ENCODE measurements around the gene CHFR.
"Not testable (repeated sequence)": the region's sequence is repeated elsewhere in the genome, so short reads cannot be mapped to it uniquely, and the experiment has no call there.

Gene CHFR

GRCh38 chr12:132848521-132848920 is 38.9 kb downstream of the CHFR start:
- peaks cover 60% of the 10 kb centered on the region for H3K36me3 Mint-ChIP-seq (ENCODE audit: insufficient read depth)
- no peaks in the 10 kb centered on the region for H3K9me3 Mint-ChIP-seq
- H3K27ac Mint-ChIP-seq (ENCODE audit: low read depth), result no peak overlapping the region
- DNase-seq (ENCODE audit: low spot score in 2 of 2) (no peak), ATAC-seq (replicated peaks; ENCODE audit: extremely low read depth, poor library complexity, severe bottlenecking) (no peak)
- no peaks in the 10 kb centered on the region for H3K4me1 Mint-ChIP-seq
- no peaks in the 10 kb centered on the region for H3K27me3 Mint-ChIP-seq
- H3K4me3 Mint-ChIP-seq, result no peak overlapping the region

- DNase-seq (ENCODE audit: low spot score in 2 of 2) (no peak), ATAC-seq (replicated peaks; ENCODE audit: extremely low read depth, poor library complexity, severe bottlenecking) (no peak)
- H3K27me3 Mint-ChIP-seq, result no peaks in the 10 kb centered on the region
- peaks cover 63% of the 10 kb centered on the region for H3K36me3 Mint-ChIP-seq (ENCODE audit: insufficient read depth)
- H3K4me1 Mint-ChIP-seq, result no peaks in the 10 kb centered on the region
- no peak overlapping the region for H3K4me3 Mint-ChIP-seq
- no peak overlapping the region for H3K27ac Mint-ChIP-seq (ENCODE audit: low read depth)
- no peaks in the 10 kb centered on the region for H3K9me3 Mint-ChIP-seq
Observed at GRCh38 chr12:132847363-132848356, 39.7 kb downstream of the CHFR start.

GRCh38 chr12:132844681-132845080 is 42.7 kb downstream of the CHFR start:
- H3K9me3 Mint-ChIP-seq; DNase-seq (ENCODE audit: low spot score in 2 of 2); ATAC-seq (replicated peaks; ENCODE audit: extremely low read depth, poor library complexity, severe bottlenecking); H3K27ac Mint-ChIP-seq (ENCODE audit: low read depth); H3K27me3 Mint-ChIP-seq; H3K4me3 Mint-ChIP-seq; H3K4me1 Mint-ChIP-seq: not testable (repeated sequence)
- peaks cover 60% of the 10 kb centered on the region for H3K36me3 Mint-ChIP-seq (ENCODE audit: insufficient read depth)

GRCh38 chr12:132842449-132843045 is 44.9 kb downstream of the CHFR start:
- Mint-ChIP-seq H3K4me1 (peaks cover 3% of the 10 kb centered on the region), H3K36me3 (ENCODE audit: insufficient read depth) (peaks cover 56% of the 10 kb centered on the region), H3K27ac (ENCODE audit: low read depth) (no peak overlapping the region), H3K27me3 (no peaks in the 10 kb centered on the region), H3K4me3 (no peak overlapping the region), H3K9me3 (no peaks in the 10 kb centered on the region)
- DNase-seq (ENCODE audit: low spot score in 2 of 2) (no peak), ATAC-seq (replicated peaks; ENCODE audit: extremely low read depth, poor library complexity, severe bottlenecking) (no peak)

- H3K4me1 Mint-ChIP-seq, result peaks cover 3% of the 10 kb centered on the region
- DNase-seq (ENCODE audit: low spot score in 2 of 2) (no peak), ATAC-seq (replicated peaks; ENCODE audit: extremely low read depth, poor library complexity, severe bottlenecking) (no peak)
- H3K27ac Mint-ChIP-seq (ENCODE audit: low read depth), result no peak overlapping the region
- H3K9me3 Mint-ChIP-seq, result no peaks in the 10 kb centered on the region
- peaks cover 53% of the 10 kb centered on the region for H3K36me3 Mint-ChIP-seq (ENCODE audit: insufficient read depth)
- no peak overlapping the region for H3K4me3 Mint-ChIP-seq
- no peaks in the 10 kb centered on the region for H3K27me3 Mint-ChIP-seq
Observed at GRCh38 chr12:132841151-132841550, 46.3 kb downstream of the CHFR start.

- H3K27me3 Mint-ChIP-seq, result no peaks in the 10 kb centered on the region
- ATAC-seq (replicated peaks; ENCODE audit: extremely low read depth, poor library complexity, severe bottlenecking), result no peak
- H3K4me3 Mint-ChIP-seq, result no peak overlapping the region
- DNase-seq (ENCODE audit: low spot score in 2 of 2), result no peak
- H3K4me1 Mint-ChIP-seq, result peaks cover 3% of the 10 kb centered on the region
- H3K27ac Mint-ChIP-seq (ENCODE audit: low read depth), result no peak overlapping the region
- no peaks in the 10 kb centered on the region for H3K9me3 Mint-ChIP-seq
- peaks cover 49% of the 10 kb centered on the region for H3K36me3 Mint-ChIP-seq (ENCODE audit: insufficient read depth)
Observed at GRCh38 chr12:132840536-132840935, 46.9 kb downstream of the CHFR start.

- Mint-ChIP-seq H3K36me3 (ENCODE audit: insufficient read depth) (peaks cover 42% of the 10 kb centered on the region), H3K4me3 (no peak overlapping the region), H3K27ac (ENCODE audit: low read depth) (no peak overlapping the region), H3K9me3 (no peaks in the 10 kb centered on the region), H3K4me1 (peaks cover 11% of the 10 kb centered on the region), H3K27me3 (no peaks in the 10 kb centered on the region)
- ATAC-seq (replicated peaks; ENCODE audit: extremely low read depth, poor library complexity, severe bottlenecking) (no peak), DNase-seq (ENCODE audit: low spot score in 2 of 2) (no peak)
Observed at GRCh38 chr12:132839558-132840235, 47.7 kb downstream of the CHFR start.

- no peaks in the 10 kb centered on the region for H3K27me3 Mint-ChIP-seq
- peaks cover 19% of the 10 kb centered on the region for H3K4me1 Mint-ChIP-seq
- no peaks in the 10 kb centered on the region for H3K9me3 Mint-ChIP-seq
- ATAC-seq (replicated peaks; ENCODE audit: extremely low read depth, poor library complexity, severe bottlenecking), result no peak
- H3K27ac Mint-ChIP-seq (ENCODE audit: low read depth), result peak overlapping the region; percentile 41
- peaks cover 34% of the 10 kb centered on the region for H3K36me3 Mint-ChIP-seq (ENCODE audit: insufficient read depth)
- H3K4me3 Mint-ChIP-seq, result no peak overlapping the region
- DNase-seq (ENCODE audit: low spot score in 2 of 2), result no peak
Observed at GRCh38 chr12:132838410-132839080, 48.9 kb downstream of the CHFR start.

- H3K36me3 Mint-ChIP-seq (ENCODE audit: insufficient read depth), result peaks cover 31% of the 10 kb centered on the region
- DNase-seq (ENCODE audit: low spot score in 2 of 2) (no peak), ATAC-seq (replicated peaks; ENCODE audit: extremely low read depth, poor library complexity, severe bottlenecking) (no peak)
- H3K27me3 Mint-ChIP-seq, result no peaks in the 10 kb centered on the region
- H3K4me1 Mint-ChIP-seq, result peaks cover 24% of the 10 kb centered on the region
- no peak overlapping the region for H3K27ac Mint-ChIP-seq (ENCODE audit: low read depth)
- H3K9me3 Mint-ChIP-seq, result no peaks in the 10 kb centered on the region
- H3K4me3 Mint-ChIP-seq, result no peak overlapping the region
Observed at GRCh38 chr12:132837693-132838409, 49.6 kb downstream of the CHFR start.

GRCh38 chr12:132836795-132837331 is 50.5 kb downstream of the CHFR start:
- Mint-ChIP-seq H3K4me1 (peaks cover 24% of the 10 kb centered on the region), H3K27me3 (no peaks in the 10 kb centered on the region), H3K4me3 (peak overlapping the region; percentile 12), H3K27ac (ENCODE audit: low read depth) (peak overlapping the region; percentile 78), H3K9me3 (no peaks in the 10 kb centered on the region), H3K36me3 (ENCODE audit: insufficient read depth) (peaks cover 23% of the 10 kb centered on the region)
- DNase-seq (ENCODE audit: low spot score in 2 of 2), result no peak
- no peak for ATAC-seq (replicated peaks; ENCODE audit: extremely low read depth, poor library complexity, severe bottlenecking)

GRCh38 chr12:132836230-132836629 is 51.2 kb downstream of the CHFR start:
- not testable (repeated sequence) for H3K27ac Mint-ChIP-seq (ENCODE audit: low read depth); ATAC-seq (replicated peaks; ENCODE audit: extremely low read depth, poor library complexity, severe bottlenecking); H3K27me3 Mint-ChIP-seq; DNase-seq (ENCODE audit: low spot score in 2 of 2); H3K9me3 Mint-ChIP-seq
- Mint-ChIP-seq H3K4me1 (peaks cover 24% of the 10 kb centered on the region), H3K4me3 (peak overlapping the region; percentile 12), H3K36me3 (ENCODE audit: insufficient read depth) (peaks cover 17% of the 10 kb centered on the region)

All from central memory CD8-positive, alpha-beta T cell (primary cell).